ENCODE results near the gene G0S2.
A peak's percentile ranks its signal among the peaks of the same experiment; 100 is the strongest.

The G0S2 gene

DNA sequence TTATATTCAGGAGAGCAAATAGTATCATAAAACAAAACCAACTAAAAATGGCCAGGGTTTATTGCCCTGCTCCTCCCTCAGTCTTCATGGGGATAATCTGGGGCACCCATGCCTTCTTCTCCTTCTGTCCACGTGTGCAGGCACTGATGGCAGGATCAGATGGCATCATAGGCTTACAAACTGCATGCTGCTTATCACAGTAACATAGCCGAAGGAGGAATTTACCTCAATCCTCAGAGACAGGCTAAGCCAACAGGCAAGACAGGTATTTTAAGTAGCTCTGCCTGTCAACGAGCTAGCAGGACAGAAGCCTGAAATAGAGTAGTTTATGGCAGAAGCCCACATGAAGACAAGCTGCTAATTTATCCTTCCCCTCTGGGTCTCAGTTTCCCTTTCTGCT lies 32.4 kb upstream of the G0S2 start:
- no peak overlapping the region for H3K4me3 ChIP-seq (replicated peaks; ENCODE audit: low read depth, low read length)
- no peak for DNase-seq (ENCODE audit: low read depth)
- TF ChIP-seq CTCF (IDR thresholded peaks at IDR 0.05; ENCODE audit: low read length, missing control alignments), result no peak

GRCh38 chr1:209643285-209644020 lies 31.8 kb upstream of the G0S2 start:
- no peak overlapping the region for H3K4me3 ChIP-seq (replicated peaks; ENCODE audit: low read depth, low read length)
- TF ChIP-seq CTCF (IDR thresholded peaks at IDR 0.05; ENCODE audit: low read length, missing control alignments), result no peak
- peak; percentile 61 for DNase-seq (ENCODE audit: low read depth)

GRCh38 chr1:209645574-209646452 lies 29.4 kb upstream of the G0S2 start:
- H3K4me3 ChIP-seq (replicated peaks; ENCODE audit: low read depth, low read length), result no peak overlapping the region
- no peak for DNase-seq (ENCODE audit: low read depth)
- no peak for TF ChIP-seq CTCF (IDR thresholded peaks at IDR 0.05; ENCODE audit: low read length, missing control alignments)

- TF ChIP-seq CTCF (IDR thresholded peaks at IDR 0.05; ENCODE audit: low read length, missing control alignments), result peak; percentile 28
- peak; percentile 37 for DNase-seq (ENCODE audit: low read depth)
- H3K4me3 ChIP-seq (replicated peaks; ENCODE audit: low read depth, low read length), result no peak overlapping the region
Measured at GRCh38 chr1:209646558-209646957, 28.7 kb upstream of the G0S2 start.

- DNase-seq (ENCODE audit: low read depth), result no peak
- TF ChIP-seq CTCF (IDR thresholded peaks at IDR 0.05; ENCODE audit: low read length, missing control alignments), result no peak
- H3K4me3 ChIP-seq (replicated peaks; ENCODE audit: low read depth, low read length), result no peak overlapping the region
Measured at GRCh38 chr1:209647156-209647555, 28.1 kb upstream of the G0S2 start.

DNA sequence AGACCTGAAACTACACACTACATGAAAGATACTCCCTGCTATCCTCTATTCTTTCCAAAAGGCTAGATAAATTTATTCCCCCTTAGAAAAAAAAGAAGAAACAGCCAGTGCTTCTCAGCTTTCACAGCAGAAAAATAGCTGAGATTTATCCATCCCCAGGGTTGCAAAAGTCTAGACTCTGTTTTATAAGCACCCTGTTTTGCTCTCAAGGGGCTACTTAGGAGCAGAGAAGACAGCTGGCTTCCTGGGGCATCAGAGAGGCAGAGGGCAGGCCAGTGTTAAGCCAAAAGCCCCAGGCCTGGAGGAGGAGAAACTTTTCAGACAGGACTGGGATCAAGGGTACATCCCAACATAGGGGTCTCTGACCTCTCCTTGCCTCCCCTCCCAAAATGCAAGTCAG lies 26.9 kb upstream of the G0S2 start:
- no peak for TF ChIP-seq CTCF (IDR thresholded peaks at IDR 0.05; ENCODE audit: low read length, missing control alignments)
- H3K4me3 ChIP-seq (replicated peaks; ENCODE audit: low read depth, low read length), result no peak overlapping the region
- DNase-seq (ENCODE audit: low read depth), result no peak

Data from fibroblast of pulmonary artery (primary cell).